ENCODE results near the gene SLFN11.

- no peak for TF ChIP-seq POLR2AphosphoS5 (IDR thresholded peaks at IDR 0.05; ENCODE audit: low read depth)
- TF ChIP-seq, protein P1, sequence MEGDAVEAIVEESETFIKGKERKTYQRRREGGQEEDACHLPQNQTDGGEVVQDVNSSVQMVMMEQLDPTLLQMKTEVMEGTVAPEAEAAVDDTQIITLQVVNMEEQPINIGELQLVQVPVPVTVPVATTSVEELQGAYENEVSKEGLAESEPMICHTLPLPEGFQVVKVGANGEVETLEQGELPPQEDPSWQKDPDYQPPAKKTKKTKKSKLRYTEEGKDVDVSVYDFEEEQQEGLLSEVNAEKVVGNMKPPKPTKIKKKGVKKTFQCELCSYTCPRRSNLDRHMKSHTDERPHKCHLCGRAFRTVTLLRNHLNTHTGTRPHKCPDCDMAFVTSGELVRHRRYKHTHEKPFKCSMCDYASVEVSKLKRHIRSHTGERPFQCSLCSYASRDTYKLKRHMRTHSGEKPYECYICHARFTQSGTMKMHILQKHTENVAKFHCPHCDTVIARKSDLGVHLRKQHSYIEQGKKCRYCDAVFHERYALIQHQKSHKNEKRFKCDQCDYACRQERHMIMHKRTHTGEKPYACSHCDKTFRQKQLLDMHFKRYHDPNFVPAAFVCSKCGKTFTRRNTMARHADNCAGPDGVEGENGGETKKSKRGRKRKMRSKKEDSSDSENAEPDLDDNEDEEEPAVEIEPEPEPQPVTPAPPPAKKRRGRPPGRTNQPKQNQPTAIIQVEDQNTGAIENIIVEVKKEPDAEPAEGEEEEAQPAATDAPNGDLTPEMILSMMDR (IDR thresholded peaks at IDR 0.05; ENCODE audit: insufficient read depth, low read length): no peak
- TF ChIP-seq, protein P2, sequence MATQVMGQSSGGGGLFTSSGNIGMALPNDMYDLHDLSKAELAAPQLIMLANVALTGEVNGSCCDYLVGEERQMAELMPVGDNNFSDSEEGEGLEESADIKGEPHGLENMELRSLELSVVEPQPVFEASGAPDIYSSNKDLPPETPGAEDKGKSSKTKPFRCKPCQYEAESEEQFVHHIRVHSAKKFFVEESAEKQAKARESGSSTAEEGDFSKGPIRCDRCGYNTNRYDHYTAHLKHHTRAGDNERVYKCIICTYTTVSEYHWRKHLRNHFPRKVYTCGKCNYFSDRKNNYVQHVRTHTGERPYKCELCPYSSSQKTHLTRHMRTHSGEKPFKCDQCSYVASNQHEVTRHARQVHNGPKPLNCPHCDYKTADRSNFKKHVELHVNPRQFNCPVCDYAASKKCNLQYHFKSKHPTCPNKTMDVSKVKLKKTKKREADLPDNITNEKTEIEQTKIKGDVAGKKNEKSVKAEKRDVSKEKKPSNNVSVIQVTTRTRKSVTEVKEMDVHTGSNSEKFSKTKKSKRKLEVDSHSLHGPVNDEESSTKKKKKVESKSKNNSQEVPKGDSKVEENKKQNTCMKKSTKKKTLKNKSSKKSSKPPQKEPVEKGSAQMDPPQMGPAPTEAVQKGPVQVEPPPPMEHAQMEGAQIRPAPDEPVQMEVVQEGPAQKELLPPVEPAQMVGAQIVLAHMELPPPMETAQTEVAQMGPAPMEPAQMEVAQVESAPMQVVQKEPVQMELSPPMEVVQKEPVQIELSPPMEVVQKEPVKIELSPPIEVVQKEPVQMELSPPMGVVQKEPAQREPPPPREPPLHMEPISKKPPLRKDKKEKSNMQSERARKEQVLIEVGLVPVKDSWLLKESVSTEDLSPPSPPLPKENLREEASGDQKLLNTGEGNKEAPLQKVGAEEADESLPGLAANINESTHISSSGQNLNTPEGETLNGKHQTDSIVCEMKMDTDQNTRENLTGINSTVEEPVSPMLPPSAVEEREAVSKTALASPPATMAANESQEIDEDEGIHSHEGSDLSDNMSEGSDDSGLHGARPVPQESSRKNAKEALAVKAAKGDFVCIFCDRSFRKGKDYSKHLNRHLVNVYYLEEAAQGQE (IDR thresholded peaks at IDR 0.05; ENCODE audit: insufficient replicate concordance, low read depth): no peak
Measured at GRCh38 chr17:35416659-35417058, 43.2 kb upstream of the SLFN11 start.
